ENCODE results near the gene SELENON. TPM values are rescaled to one million over a fixed set of nuclear protein-coding genes. Genes with fewer than 3 reads are reported as not detected.
"Not testable (repeated sequence)": the region's sequence is repeated elsewhere in the genome, so short reads cannot be mapped to it uniquely, and the experiment has no call there.

The SELENON gene
- total RNA-seq, 1 donor from 2014 or later = 69.7 TPM

DNA sequence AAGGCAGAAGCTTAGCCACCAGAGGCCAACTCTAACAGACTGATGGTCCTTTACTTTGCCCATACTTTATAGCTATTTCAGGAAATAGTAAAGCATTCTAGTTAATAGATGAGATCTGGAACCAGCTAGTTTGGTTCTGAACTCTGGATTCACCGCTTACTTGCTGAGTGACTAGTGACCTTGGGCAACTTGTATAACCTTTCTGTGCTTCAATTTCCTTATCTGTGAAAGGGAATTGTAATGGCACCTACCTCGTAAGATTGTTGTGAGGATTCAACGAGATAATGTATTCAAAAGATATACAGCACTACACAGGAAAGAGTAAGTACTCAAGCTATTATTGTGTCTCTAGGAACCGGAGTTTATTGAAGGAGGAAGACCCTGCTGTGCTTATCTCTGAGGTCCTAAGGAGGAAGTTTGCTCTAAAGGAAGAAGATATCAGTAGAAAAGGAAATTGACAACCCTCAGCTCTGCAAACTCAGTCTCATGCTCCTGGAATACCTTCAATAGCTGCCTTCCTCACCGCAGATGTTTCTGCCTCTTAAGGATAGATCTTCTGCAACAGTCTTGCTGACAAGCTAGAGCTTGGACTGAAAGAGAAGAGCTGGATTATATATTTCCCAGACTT is 31.7 kb downstream of the SELENON start:
- no peak for DNase-seq (ENCODE audit: low spot score)

DNA sequence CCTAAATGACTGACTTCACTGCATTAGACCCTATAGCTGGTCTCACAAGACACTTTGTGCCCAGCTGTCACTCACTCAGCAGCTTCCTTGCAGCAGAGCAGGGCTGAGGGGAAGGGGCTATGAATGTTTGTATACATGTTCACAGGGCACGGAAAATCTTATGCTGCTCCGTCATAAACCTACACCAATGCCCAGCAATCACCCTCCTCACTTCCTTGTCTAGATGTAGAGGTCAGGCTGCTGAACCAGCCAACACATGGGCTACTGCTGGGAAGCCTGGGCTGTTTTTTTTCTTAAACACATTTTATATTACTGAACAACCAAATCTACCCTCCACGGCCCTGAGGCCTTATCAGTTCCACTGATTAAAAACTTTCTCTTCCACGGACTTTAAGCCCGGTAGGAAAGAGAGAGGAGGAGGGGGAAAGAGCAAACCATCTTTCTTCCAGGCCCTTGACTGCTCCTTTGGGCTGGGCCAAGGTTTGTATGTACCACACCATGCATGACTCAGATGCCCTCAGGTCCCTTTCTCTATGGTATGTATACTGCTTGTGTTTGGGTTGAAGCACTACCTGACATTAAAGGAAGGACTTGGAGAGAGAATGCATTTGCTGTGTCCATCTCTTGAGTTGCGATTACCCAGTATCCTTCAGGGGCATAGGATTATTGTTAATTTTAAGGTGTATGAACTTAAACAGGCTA is 32.5 kb downstream of the SELENON start:
- DNase-seq (ENCODE audit: low spot score) = no peak

DNA sequence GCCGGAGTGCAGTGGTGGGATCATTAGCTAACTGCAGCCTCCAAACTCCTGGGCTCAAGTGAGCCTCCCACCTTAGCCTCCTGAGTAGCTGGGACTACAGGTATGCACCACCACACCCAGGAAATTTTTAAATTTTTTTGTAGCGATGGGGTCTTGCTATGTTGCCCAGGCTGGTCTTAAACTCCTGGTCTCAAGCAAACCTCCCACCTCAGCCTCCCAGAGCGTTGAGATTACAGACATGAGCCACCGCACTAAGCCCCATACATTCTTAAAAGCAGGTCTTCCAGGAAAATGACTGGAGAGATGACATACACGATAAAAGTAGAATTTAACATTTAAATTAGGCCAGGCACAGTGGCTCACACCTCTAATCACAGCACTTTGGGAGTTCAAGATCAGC is 33.2 kb downstream of the SELENON start:
- no peak for DNase-seq (ENCODE audit: low spot score)

- no peak for DNase-seq (ENCODE audit: low spot score)
Observed at GRCh38 chr1:25834894-25835293, 34.9 kb downstream of the SELENON start.

- no peak for DNase-seq (ENCODE audit: low spot score)
Observed at GRCh38 chr1:25836695-25837094, 36.7 kb downstream of the SELENON start.

DNA sequence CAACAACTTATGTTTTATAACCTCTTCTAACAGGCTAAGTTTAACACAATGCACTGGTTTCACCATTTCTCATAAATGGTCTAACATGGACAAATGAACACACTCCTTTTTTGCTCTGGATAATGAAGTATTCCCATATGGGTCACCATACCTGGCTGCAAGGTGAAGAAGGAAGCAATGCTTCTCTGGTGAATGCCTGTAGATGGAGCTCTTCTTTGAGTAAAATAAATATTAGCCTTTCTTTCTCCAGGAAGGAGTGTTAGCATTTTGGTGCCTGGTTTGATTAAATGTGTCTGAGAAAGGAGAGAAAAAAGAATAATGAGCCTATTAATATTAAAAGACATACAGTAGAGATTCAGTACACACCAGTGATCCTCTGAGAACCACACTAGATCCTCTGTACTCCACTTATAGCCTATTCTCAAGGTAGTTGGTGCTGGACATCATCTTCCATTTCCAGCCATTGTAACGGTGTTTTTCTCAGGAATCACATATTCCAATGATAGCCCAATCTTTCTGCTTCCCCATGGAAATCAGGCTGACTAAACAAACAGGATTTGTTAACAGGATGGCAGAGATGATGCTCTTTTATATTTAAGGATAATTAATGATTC is 37.4 kb downstream of the SELENON start:
- DNase-seq (ENCODE audit: low spot score) = no peak

GRCh38 chr1:25839808-25840207 is 39.8 kb downstream of the SELENON start:
- DNase-seq (ENCODE audit: low spot score) = not testable (repeated sequence)

GRCh38 chr1:25843483-25843882 is 43.5 kb downstream of the SELENON start:
- DNase-seq (ENCODE audit: low spot score) = no peak

GRCh38 chr1:25844536-25845337 is 44.7 kb downstream of the SELENON start:
- DNase-seq (ENCODE audit: low spot score) = no peak

GRCh38 chr1:25845664-25846063 is 45.7 kb downstream of the SELENON start:
- DNase-seq (ENCODE audit: low spot score) = no peak

GRCh38 chr1:25847929-25848328 is 47.9 kb downstream of the SELENON start:
- DNase-seq (ENCODE audit: low spot score) = no peak

DNA sequence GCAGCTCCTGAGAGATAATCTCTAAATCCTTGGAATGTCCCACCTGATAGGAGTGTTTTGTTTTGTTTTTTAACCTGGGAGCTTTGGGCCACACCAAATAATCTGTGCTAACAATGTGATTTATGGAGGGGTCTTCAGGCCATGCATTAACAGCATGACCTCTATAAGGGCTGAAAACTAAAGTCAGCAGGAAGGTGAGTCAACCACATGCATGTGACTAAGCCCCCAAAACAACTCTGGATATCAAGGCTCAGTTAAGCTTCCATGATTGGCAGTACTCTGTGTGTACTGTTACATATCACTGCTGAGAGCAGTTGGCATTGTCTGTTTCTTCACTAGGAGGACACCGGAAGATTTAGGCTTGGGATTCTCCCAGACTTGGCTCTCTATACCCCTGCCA is 48.5 kb downstream of the SELENON start:
- DNase-seq (ENCODE audit: low spot score) = no peak

- no peak for DNase-seq (ENCODE audit: low spot score)
Observed at GRCh38 chr1:25854554-25854953, 54.6 kb downstream of the SELENON start.

GRCh38 chr1:25856856-25857255 is 56.9 kb downstream of the SELENON start:
- DNase-seq (ENCODE audit: low spot score) = no peak

DNA sequence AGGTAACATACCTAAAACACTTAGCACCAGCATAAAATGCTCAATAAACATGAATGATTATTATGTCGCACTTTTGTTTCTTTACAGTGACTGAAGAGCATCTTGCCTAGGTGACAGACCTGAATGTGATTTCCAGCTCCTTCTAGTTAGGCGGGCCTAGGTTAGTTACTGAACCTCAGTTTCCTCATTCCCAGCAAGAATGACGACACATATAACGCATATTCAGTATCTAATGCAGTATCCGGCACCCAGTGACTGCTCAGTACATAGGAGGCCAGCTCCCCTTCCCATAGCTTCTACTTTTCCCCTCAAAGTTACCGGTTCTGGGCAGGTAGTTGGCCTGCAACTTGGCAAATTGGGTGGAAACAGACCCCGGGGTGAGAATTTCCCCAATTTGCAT is 58.5 kb downstream of the SELENON start:
- no peak for DNase-seq (ENCODE audit: low spot score)

DNA sequence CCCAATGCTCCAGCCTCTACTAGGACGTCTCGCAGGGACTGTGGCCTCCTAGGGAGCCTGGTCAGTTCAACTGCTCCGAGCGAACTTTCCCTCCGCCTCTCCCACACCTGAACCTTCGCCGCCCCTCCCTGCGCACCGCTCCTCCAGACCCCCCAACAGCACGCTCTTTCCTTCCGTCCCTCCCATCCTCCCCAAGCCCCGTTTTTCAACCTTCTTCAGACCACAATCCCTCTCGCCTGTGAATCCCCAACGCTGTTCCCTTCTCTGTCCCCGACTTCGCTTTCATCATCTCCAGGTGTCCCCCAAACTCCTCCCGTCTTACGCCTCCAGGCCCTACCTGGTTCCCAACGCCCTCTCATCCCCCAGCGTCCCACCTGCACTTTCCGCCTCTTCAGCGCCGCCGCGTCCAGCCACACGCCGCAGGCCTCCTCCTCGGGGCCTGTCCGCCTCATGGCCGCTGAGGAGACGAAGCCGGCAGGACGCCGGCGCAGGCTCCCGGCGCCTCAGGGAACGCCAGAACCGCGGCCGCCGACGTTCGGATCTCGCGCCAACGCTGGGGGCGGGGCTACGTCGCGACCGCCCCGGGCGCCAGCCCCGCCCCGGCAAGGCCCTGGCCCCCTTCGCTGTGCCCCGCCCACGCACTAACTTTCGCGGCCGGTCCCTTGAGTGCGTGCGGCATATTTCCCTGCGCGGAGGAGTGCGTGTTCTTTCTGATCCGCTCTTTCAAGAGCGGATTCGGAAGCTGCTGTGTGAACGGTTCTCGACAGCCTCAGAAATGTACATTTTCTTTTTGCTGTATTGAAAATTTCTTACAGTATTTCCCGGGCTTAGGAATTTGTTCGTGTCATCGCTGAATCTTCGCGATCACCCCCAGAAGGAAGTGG is 59.2 kb downstream of the SELENON start, which contains the start of gene AUNIP:
Gene AUNIP (minus strand): TSS at position 552 of the 884 bp plus-strand sequence. CDS start 100 bp downstream, at position 452.
- DNase-seq (ENCODE audit: low spot score) = peak; percentile 89

- DNase-seq (ENCODE audit: low spot score) = no peak
Observed at GRCh38 chr1:25861316-25862286, 61.6 kb downstream of the SELENON start.

GRCh38 chr1:25862785-25863485 is 62.9 kb downstream of the SELENON start:
- DNase-seq (ENCODE audit: low spot score) = no peak
